IPS-NIHi7 (cell line): ENCODE results near the gene BCO1.

ENCODE experiments used
- DNase-seq: peaks from one replicate; pipeline ENCODE4 v3.0.0; 2012; ENCODE audit warnings: mixed read lengths; ENCODE audit errors: extremely low spot score

The BCO1 gene

DNA sequence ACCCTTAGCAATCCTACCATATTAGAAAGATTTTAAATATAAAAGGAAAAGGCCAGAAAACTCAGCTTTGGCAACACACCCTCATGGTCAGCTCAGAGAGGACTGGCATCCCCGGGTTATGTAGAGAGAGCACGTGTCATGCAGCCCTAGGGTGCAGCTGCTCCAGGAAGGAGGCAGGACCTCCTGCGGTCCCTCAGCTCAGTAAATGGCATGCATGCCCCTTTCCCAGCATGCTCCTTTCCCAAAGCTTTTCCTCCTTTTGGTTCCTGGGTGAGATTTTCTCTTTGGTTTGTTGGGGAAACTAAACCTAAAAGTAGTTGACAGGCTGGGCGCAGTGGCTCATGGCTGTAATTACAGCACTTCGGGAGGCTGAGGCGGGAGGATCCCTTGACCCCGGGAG is 80.2 kb downstream of the BCO1 start:
- no peak for DNase-seq

DNA sequence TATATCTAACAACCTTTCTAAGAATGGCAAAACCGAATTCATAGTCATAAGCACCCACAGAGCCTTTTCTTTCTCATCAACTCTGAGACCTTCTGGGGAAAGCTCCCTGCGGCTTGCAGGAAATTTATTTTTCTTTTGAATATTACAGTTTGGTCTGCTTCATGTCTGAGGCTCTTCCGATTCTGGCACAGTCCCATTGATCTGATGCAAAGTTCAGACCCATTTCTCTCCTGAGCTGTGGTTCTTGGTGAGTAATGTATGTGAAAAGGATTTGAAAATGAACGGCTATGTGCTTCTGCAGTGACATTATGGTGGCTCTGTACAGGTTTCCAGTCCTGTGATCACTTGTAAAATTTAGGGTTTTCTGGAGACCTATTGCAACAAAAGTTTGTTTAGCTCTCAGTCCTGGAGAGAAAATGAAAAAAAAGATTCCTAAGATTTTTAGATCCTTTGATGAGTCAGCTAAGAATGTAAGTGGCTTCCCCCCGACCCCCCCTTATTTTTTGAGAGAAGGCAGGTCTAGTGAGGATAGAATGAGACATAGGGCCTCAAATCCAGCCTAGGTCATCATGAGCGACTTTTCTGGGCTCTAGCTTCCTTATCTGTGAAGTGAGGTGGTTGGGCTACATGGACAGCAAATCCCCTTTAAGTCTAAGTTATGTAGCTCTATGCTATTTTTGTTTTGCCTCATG is 80.9 kb downstream of the BCO1 start:
- no peak for DNase-seq

DNA sequence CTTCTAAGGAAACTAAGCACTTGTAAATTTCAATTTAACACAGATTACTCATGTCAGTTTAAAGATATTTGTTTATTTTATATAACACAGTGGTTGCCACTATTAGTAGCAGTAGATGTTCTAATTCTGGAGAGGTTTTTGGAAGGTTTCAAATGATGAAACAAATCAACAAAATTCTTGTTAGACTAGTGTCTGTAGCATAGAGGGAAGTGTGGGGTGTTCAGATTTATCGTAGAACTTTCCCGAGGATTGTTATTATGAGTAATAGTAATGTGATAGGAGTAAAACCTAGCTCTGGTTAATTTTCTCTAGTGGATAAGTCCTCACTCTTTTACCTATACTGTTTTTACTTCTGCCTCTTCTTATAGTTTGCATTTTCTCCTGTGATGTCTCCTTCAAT is 82.5 kb downstream of the BCO1 start:
- no peak for DNase-seq

DNA sequence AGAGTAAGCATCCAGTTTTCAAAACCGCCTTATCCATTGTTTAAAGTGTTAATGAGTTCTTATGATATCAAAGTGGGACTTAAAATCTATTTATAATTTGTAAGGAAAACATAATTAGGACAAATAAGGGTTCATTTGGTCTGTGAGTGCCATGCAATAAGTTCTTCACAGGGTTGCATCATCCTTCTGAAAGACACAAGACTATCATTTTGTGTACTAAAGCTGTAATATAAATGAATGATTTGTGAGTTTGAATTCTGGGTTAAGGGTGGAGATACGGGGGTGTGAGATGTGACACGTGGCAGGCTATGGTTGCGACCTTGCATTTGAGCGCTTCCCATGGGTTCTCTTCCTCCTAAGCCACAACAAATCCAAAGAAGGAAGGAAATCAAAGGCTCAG is 83.0 kb downstream of the BCO1 start:
- DNase-seq, result no peak

DNA sequence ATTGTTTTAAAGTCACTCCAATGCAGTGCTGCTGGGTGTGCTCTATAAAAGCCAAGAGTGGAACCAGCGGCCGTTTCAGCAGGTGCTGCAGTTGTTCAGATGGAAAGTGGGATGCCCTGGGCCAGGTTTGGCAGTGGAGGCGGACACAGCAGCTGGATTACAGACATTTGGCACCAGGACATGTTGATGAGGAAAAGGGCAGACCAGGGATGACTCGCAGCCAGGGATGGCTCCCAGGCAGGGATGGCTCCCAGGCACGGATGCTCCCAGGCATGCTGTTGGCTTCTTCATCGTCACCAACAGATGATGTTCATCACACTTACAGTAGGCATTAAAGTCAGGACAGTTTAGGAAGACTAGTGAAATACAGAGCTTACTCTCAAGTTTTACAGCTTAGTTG is 86.3 kb downstream of the BCO1 start:
- no peak for DNase-seq

DNA sequence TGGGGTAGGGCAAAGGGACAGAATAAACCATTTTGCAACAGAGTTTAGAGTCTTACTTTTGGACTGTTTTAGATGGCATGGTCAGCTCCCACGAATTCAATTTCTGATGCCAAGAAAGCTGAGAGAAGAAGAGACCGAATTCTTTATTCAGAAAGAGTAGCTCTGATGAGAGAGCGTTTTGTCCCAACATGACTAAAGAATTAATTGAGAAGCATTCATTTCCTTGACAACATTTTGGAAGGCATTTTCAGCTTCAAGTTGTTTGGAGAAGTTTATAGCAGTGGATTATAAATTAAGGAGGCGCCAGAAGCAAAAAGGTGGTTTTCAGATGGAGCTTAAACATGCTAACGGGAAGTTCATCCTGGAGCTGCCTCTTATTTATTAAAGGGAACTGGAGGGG is 88.5 kb downstream of the BCO1 start:
- no peak for DNase-seq

DNA sequence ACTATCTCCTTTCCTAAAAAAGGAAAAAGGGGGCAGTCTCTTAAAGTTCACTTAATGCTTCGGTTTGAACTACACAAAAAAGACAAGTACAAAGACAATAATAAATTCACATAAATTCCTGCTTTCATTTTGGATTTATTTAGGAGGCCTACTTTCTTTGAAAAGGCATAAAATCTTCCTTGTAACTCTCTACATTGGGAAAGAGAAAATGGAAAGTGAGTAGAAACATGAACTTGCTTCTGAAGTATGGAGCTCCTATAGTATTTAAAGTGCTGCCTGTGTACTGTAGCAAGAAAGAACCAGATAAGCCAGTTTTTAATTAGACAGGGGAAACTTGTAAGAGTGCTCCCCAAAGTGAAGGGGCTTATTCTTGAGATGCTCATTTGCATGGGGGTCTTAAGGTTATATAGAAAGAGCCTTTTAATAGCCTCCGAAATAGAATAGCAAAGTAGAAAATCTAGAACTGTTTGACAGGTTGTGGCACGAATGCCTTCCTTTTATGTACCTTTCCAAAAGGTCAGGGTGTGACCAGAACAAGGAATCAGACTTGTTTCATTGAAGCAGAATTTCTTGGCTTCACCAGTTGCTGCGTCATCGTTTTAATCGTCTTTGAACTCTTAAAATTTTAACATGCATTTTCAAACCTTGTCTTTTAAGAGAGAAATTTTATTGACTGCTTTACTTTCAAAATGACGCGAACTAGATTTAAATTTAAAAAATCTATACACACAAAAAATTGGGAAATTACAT is 89.1 kb downstream of the BCO1 start:
- DNase-seq, result no peak

DNA sequence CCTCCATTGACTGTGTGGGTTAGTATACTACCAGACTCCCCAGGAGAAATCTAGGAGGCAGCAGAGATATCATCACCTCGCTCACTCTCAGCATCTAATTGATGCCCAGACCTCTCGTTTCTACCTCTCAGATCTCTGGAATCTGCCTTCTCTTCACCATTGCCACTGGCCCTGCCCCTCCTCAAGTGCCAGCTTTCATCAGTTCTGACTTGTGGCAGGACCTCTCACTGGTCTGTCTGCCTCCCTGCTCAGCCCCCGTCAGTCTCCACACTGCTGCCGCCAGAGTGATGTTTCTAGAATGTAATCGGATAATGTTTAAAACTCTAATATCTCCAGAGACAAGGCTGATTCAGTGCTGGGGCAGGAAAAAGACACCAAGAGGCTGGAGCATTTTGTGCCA is 91.5 kb downstream of the BCO1 start:
- DNase-seq, result no peak

DNA sequence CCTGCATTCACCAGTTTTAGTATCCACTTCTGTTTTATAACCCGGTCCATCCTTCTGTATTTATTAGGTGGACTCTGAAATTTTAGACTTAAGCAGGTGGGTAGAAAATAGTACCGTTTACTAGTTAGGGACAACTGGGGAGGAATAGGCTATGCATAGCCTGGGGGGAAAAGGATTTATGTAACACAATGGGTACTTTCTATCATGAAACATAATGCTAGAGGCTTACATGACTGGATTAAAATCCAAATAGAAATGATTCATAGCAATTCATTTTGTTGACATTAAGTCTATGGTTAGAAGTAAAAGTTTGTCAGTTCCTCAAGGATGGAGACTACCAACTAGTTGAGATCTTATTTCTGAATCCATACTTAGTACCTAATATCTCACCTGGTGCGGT is 94.9 kb downstream of the BCO1 start:
- DNase-seq, result no peak

DNA sequence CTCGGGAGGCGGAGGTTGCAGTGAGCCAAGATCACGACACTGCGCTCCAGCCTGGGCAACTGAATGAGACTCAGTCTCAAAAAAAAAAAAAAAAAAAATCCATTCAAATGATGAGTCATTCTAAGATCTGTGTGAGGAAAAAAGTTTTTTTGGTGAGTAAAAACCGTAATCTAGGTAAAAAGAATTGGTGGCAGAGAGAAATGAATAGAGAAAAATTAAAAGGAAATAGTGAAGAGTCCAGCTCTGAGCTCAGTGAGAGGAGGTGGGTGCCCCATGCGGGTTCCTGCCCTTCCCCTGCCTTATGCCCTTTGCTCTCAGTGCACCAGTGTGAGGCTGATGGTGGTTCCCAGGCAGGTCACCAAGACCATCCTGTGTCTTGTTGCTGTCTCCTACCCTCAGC is 97.2 kb downstream of the BCO1 start:
- DNase-seq, result no peak

DNA sequence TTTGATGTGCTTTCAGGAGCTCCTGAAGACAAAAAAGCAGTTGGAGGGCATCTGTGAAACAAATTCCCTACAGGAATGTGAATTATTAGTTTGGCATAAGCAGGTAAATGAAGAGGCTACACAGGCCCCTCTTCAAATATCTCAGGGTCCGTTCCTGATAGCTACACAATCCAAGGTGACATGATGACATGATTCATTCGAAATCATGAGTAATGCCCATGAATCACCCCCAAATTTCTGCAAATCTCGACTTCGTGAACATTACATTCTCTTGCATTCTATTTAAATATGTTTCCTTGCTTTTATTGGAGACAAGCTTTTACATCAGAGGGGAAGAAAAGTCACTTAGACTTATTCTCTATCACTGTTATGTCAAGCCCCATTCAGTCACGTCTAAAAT is 98.6 kb downstream of the BCO1 start:
- no peak for DNase-seq
